Brain microvascular endothelial cell (primary cell): ENCODE data around the gene RPL4.
"Not testable (repeated sequence)": the region's sequence is repeated elsewhere in the genome, so short reads cannot be mapped to it uniquely, and the experiment has no call there.

ENCODE experiments used
- DNase-seq: peaks from one replicate; pipeline ENCODE4 v3.0.0-alpha.2; 2020
- H3K27ac ChIP-seq: fragments of 250-450 bp; sonication (Bioruptor Pico); 2 replicates; pipeline ENCODE4 v1.5.1; 2020; ENCODE audit warnings: mild to moderate bottlenecking, moderate library complexity
- H3K27me3 ChIP-seq: fragments of 250-450 bp; sonication (Bioruptor Pico); replicated peaks from 2 replicates; pipeline ENCODE4 v1.5.1; 2020; ENCODE audit warnings: mild to moderate bottlenecking
- H3K36me3 ChIP-seq: fragments of 250-450 bp; sonication (Bioruptor Pico); replicated peaks from 2 replicates; pipeline ENCODE4 v1.5.1; 2020; ENCODE audit warnings: mild to moderate bottlenecking
- H3K4me3 ChIP-seq: 2 replicates; pipeline ENCODE4 v1.5.1; 2011; ENCODE audit warnings: low read depth, mild to moderate bottlenecking, control low read depth, low read length, moderate library complexity
- in situ Hi-C: cut with HindIII; loops from 2 replicates; pipeline ENCODE4 v1.10.0; 2017; ENCODE audit warnings: low sequenced_read_pairs, low pct_ligation_motif_present
- TF ChIP-seq, protein P1 (sequence below): IDR thresholded peaks from 2 replicates; pipeline ENCODE4 v1.5.1; 2011; ENCODE audit warnings: low read depth, mild to moderate bottlenecking, moderate library complexity, low read length, control low read depth, inconsistent platforms; ENCODE audit errors: missing control alignments

The RPL4 gene

DNA sequence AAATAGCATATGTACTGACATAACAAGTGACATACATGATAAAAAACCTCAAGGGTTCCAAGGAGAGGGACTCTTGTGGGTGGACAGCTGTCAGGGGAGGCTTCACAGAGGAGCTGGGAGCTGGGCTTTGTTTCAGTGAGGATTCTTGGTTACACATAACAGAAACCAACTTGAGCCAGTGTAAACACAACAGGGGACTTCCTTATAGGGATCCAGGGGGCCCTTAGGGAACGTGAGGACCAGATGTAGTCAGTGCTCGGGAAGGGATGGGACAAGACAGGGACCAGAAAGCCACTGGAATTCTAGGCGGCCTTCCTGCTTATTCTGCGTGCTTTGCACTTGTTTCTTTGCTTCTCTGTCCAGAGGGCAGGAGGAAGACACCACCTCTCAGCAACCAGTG lies 42.0 kb downstream of the RPL4 start:
- no peak for DNase-seq
- in situ Hi-C loops: no loop called here
- no peak overlapping the region for H3K27ac ChIP-seq
- no peak overlapping the region for H3K4me3 ChIP-seq
- TF ChIP-seq, protein P1, sequence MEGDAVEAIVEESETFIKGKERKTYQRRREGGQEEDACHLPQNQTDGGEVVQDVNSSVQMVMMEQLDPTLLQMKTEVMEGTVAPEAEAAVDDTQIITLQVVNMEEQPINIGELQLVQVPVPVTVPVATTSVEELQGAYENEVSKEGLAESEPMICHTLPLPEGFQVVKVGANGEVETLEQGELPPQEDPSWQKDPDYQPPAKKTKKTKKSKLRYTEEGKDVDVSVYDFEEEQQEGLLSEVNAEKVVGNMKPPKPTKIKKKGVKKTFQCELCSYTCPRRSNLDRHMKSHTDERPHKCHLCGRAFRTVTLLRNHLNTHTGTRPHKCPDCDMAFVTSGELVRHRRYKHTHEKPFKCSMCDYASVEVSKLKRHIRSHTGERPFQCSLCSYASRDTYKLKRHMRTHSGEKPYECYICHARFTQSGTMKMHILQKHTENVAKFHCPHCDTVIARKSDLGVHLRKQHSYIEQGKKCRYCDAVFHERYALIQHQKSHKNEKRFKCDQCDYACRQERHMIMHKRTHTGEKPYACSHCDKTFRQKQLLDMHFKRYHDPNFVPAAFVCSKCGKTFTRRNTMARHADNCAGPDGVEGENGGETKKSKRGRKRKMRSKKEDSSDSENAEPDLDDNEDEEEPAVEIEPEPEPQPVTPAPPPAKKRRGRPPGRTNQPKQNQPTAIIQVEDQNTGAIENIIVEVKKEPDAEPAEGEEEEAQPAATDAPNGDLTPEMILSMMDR: no peak
- no peaks in the 10 kb centered on the region for H3K36me3 ChIP-seq
- H3K27me3 ChIP-seq: no peaks in the 10 kb centered on the region

DNA sequence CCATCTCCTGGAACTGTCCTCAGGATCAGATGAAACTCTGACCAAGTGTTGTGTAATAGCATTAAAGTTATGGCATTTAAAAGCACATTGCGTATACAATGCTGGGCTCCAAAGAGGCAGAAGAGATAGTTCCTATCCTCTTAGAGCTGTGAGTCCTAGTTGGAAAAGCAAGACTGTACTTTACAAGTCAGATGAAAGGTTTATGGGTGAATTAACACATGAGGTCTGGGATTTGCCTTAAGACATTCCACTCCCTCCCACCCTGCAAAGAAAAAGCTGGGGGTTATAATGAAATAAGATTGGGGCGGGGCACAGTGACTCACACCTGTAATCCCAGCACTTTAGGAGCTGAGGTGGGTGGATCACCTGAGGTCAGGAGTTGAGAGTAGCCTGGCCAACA lies 42.7 kb downstream of the RPL4 start:
- Histone ChIP-seq H3K27me3 (no peaks in the 10 kb centered on the region), H3K27ac (no peak overlapping the region), H3K36me3 (no peaks in the 10 kb centered on the region), H3K4me3 (no peak overlapping the region)
- TF ChIP-seq, protein P1: no peak
- in situ Hi-C loops: no loop called here
- DNase-seq: no peak

DNA sequence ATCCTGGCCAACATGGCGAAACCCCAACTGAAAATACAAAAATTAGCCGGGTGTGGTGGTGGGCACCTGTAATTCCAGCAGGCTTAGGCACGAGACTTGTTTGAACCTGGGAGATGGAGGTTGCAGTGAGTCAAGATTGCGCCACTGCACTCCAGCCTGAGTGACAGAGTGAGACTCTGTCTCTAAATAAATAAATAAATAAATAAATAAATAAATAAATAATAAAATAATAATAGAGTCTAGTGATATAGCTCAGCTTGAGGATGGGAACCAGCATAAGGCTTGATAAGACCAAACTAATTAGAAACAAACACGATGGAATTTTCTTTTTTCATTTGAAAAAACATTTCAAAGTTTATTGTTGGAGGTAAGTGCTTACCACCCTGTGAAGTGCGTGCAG lies 43.4 kb downstream of the RPL4 start:
- not testable (repeated sequence) for H3K27ac ChIP-seq, DNase-seq

DNA sequence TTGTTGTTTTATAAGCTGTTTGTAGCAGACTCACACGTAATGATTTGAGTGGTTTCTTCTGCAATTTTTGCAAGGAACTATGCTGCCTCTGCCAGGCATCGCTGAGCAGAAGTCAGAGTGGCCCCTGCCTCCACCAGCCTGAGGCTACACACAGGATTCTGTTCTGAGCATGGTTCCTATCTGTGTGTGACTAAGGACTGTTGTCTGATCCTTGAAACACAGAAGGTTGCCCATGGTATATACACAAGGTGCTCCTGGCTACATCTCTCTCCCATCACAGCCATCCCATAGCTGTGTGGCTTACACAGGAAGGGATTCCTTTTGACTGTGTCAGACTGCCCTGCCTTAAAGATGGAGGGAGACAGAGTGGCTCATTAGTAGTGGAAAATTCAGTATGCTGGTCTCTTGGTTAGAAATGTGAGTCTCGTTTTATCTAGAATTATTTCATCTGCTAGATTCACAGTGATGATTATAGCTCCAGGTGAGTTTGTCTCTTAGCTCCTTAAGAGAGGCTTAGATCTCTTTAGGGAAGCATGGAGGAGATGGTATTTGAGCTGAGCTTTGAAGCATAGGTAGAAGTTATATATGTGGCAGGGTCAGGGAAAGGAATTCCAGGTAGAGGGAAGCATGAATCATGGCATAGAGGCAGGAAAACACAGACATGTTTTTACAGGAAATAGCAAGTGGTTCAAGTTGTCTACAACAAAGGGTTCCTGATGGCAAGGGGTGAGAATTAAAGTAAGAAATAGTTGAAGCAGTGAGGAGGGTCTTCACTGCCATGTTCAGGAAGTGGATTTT lies 44.6 kb downstream of the RPL4 start:
- TF ChIP-seq, protein P1: no peak
- in situ Hi-C loops: no loop called here
- Histone ChIP-seq H3K27me3 (no peaks in the 10 kb centered on the region), H3K36me3 (no peaks in the 10 kb centered on the region), H3K4me3 (no peak overlapping the region), H3K27ac (no peak overlapping the region)
- DNase-seq: peak; percentile 30

More for the DNA sequence above, 43.4 kb downstream of the RPL4 start:
- H3K36me3 ChIP-seq, H3K4me3 ChIP-seq, in situ Hi-C loops, H3K27me3 ChIP-seq: not testable (repeated sequence)

DNA sequence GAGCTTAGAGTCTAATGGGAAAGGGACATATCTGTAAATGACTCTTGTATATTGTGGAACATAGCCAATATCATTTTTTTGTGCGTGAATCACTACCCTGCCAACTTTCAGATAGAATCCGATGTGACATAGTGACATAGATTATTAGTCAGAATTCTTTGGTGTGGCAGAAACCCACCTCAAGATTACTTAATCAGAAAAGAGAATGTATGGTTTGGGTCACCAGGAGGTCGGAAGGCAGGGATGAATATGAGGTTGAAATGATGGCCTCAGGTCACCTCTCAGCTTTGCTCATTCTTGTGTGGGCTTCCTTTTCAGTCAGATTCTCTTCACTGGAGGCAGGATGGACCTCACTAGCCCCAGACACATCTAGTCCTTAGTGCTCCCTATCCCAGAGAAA lies 48.4 kb downstream of the RPL4 start:
- Histone ChIP-seq H3K27me3 (no peaks in the 10 kb centered on the region), H3K4me3 (no peak overlapping the region), H3K36me3 (peaks cover 5% of the 10 kb centered on the region), H3K27ac (no peak overlapping the region)
- TF ChIP-seq, protein P1: no peak
- peak; percentile 21 for DNase-seq
- in situ Hi-C loops: no loop called here

DNA sequence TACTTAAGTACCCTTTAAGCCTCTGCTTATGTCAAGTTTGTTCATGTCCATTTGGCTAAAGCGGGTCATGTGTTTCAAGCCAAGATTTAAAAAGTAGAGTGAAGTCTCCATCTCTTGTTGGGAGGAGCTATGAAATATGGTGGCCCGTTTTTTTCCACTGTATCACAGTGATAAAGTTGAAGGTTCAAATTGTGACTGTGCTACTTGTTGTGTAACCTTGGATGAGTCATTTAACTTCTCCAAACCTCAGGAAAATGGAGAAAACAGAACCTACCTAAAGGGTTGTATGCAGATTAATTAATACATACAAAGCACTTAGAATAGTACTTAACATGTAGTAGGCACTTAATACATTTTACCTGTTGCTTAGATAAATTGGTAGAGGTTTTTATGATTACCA lies 50.5 kb downstream of the RPL4 start:
- Histone ChIP-seq H3K36me3 (peaks cover 11% of the 10 kb centered on the region), H3K27me3 (no peaks in the 10 kb centered on the region), H3K27ac (no peak overlapping the region), H3K4me3 (no peak overlapping the region)
- TF ChIP-seq, protein P1: no peak
- DNase-seq: no peak
- in situ Hi-C loops: no loop called here
